Dermis microvascular lymphatic vessel endothelial cell (primary cell): ENCODE measurements around the gene SRP9. TPM values are rescaled to one million over a fixed set of nuclear protein-coding genes. Genes with fewer than 3 reads are reported as not detected.
A peak's percentile ranks its signal among the peaks of the same experiment; 100 is the strongest.
"Not testable (repeated sequence)": the region's sequence is repeated elsewhere in the genome, so short reads cannot be mapped to it uniquely, and the experiment has no call there.

Experiments
- DNase-seq, 2 donors: peaks; one replicate each; pipeline versions ENCODE4 v3.0.0 to v3.0.0-alpha.2; 2010; ENCODE audit warnings: low read depth in 2 of 2
- total RNA-seq: library from RNA; depleted of rRNA; stranded (reverse); fragments of >200 nt; gene quantifications from 2 replicates; pipeline ENCODE4 v1.2.1, GENCODE V29; 2014

The SRP9 gene
- total RNA-seq, 1 donor from 2014 or later = 199 TPM

DNA sequence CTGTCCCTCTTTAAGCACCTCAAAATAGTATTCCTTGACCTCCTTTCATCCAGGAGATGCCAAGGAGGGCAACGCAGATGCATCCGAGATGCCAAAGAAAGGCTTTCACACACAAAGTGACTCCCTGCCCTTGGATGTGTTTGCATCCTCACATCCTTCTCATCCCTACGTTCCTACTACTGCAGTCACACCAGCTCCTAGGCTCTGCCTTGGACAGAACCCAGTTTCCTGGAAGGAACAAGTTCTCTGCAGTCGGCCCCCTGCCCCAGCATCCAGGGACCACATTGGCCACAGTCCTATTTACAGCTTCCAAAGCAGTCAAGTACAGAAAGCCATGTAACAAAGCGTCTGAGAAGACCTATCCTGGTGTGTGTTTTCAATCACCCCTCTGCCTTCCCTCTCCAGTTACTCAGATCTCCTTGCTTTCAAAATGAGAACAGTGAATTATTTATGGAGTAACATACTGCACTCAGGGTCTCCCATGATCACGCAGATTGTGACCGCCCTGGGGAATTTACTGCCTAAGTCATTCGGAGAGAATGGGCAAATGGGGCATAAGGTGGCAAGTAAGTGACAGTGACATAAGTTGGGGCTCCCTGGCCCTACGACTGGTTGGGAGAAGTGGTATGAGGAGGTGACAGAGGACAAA, 21.8 kb upstream of the SRP9 start:
- DNase-seq = no peak

GRCh38 chr1:225757927-225758656, 19.5 kb upstream of the SRP9 start:
- no peak for DNase-seq

DNA sequence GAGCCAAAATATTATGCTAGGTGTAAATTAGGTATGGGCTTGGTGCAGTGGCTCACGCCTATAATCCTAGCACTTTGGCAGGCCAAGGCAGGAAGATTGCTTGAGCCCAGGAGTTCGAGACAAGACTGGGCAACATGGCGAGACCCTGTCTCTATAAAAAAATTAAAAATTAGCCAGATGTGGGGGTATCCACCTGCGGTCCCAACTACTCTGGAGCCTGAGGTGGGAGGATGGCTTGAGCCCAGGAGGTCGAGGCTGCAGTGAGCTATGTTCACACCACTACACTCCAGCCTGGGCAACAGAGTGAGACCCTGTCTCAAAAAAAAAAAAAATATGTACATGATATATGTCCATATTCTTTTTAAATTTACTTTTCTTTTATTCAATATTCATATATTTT, 17.7 kb upstream of the SRP9 start:
- DNase-seq = not testable (repeated sequence)

- no peak for DNase-seq
These were observed 17.1 kb upstream of the SRP9 start for GRCh38 chr1:225760531-225760930.

GRCh38 chr1:225761395-225761794, 16.2 kb upstream of the SRP9 start:
- DNase-seq = not testable (repeated sequence)

- DNase-seq = peak in 1 of 2 donors; percentile 13
These were observed 15.6 kb upstream of the SRP9 start for GRCh38 chr1:225762002-225762441.

- peak in 1 of 2 donors; percentile 14 for DNase-seq
These were observed 15.2 kb upstream of the SRP9 start for GRCh38 chr1:225762444-225762843.

GRCh38 chr1:225763716-225764548, 13.7 kb upstream of the SRP9 start:
- DNase-seq = peak in 1 of 2 donors; percentile 73

- no peak for DNase-seq
These were observed 11.5 kb upstream of the SRP9 start for GRCh38 chr1:225765982-225766674.

GRCh38 chr1:225766967-225767633, 10.5 kb upstream of the SRP9 start:
- DNase-seq = peak in 1 of 2 donors; percentile 73

DNA sequence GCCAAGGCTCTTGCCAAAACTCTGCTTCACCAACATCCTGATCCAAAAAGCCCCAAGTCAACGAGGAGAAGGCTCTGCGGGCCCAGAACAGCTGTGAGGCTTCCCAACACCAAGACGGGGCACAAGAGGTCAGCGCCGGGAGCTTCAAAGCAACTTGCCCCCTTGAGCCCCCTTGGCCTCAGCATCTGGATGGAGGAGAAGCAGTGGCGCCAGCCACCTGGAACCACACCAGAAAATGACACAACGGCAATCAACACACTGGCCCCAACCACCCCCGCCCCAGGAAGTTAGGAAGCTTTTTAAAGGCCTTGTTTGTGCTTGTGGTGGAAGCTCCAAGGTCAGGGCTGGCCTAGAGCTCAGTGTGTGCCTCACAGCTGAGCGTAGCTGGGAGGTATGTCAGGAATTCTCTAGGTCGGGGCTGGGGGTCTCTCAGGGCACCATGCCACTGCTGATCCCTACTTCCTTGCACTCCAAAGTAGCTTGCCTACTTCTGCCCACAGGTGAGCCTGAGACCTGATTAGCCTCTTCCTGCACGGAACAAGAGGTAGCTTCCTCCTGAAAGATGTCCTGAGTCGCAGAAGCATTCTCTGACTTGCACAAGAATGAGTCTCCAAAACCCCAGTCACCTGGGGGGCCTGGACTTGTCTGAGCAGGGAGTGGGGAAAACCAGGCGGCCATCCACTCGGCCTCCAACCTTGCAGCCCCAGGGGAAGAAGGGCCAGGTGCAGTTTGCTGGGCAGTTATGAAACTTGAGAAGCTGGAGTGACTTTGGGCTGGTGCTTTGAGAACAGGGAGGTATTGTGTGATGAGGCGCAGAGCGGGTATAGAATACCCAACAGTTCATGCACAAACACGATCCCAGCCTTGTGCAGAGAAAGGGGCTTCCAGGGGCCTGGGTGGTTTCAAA, 9.7 kb upstream of the SRP9 start:
- DNase-seq = peak; percentile 28 to 49

DNA sequence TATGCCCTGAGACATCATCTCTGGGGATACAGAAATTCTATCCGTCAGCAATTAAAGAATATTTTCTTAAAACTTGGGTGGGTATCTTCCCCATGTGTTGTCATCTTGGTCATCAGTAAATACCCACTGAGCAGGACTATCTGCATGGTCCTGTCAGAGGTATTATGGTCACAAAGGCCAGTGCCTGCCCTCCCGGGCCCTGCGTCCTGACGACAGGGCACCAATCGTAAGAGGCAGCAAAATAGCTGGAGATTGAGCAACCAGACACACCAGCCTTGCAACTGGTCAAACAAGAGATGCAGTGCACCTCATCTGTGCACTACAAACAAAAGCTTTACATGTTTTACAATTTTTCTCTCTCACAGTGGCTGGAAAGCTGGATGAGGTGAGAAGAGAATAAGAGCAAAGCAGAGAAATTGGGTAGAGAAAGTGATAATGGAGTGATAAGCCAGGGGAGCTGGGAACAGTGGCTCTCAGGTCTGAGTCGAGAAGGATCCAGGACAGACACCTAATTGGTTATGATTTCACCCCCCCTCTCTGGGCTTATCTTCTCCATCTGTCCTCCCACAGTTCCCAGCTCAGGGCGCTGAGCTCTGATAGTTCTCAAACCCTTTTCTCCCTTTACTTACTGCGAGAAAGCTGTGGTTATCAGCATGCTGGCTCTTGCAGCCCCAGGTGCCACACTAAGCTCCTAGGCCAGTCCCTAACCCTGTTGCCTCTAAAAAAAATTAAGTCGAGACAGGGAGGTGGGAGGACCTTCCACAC, 8.8 kb upstream of the SRP9 start:
- DNase-seq = no peak

DNA sequence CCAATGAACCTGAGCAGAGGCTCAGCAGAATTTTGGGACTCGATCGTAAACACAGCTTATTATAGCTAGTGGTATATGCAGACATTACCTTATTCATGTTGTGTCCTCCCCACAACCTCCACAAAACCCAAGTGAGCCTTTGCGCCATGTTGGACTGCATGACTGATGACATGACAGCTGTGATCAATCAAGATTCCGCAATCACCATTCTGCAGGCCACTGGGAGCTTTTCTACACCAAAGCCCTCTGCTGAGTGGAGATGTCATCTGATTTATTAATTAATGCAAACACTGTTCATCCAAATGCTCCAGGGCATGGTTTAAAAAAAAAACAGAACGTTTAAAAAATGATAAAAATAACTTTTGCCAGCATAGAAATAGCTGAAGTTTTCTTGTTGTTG, 7.9 kb upstream of the SRP9 start:
- DNase-seq = no peak

GRCh38 chr1:225770561-225771248, 6.9 kb upstream of the SRP9 start:
- no peak for DNase-seq

- no peak for DNase-seq
These were observed 5.8 kb upstream of the SRP9 start for GRCh38 chr1:225771661-225772322.

GRCh38 chr1:225772323-225772768, 5.3 kb upstream of the SRP9 start:
- peak; percentile 68 to 86 for DNase-seq

GRCh38 chr1:225772848-225773247, 4.8 kb upstream of the SRP9 start:
- no peak for DNase-seq
